Hepatocyte (in vitro differentiated cells): ENCODE data around the gene ENO4.

ENCODE experiments used
- CTCF ChIP-seq: fragments of 200-600 bp; sonication (generic); IDR thresholded peaks from 2 replicates; pipeline ENCODE4 v1.5.1; 2016; ENCODE audit warnings: antibody characterized with exemption, mild to moderate bottlenecking; ENCODE audit not compliant: poor library complexity
- EZH2 ChIP-seq: fragments of 200-600 bp; sonication (generic); IDR thresholded peaks from 2 replicates; pipeline ENCODE4 v1.6.1; 2016; ENCODE audit warnings: antibody characterized with exemption, mild to moderate bottlenecking, borderline replicate concordance
- EZH2phosphoT487 ChIP-seq: fragments of 200-600 bp; sonication (generic); IDR thresholded peaks from one replicate; pipeline ENCODE4 v1.6.1; 2018; ENCODE audit warnings: antibody characterized with exemption, mild to moderate bottlenecking, low read depth, moderate library complexity; ENCODE audit not compliant: unreplicated experiment, severe bottlenecking

DNA sequence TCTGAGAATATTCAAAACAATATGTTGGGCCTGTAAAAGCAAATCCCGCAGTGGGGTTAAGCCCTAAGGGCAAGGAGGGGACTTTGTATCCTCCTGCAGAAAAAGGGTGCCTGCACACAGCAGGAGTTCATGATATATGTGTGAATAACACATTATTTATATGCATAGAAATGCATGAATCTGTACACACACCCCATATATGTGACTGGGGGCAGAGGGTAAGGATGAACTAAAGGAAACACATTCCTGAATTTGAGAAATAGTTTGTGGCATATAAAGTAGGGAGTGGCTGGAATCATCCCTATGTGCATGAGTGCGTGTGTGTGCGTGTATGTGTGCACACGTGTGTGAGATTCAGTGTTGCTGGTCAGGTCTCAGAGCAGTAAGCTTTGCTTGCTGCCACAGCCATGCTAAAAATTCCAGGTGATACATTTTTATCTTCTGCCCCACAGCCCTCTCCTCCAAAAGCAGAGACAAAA is 18.9 kb downstream of the ENO4 start:
- TF ChIP-seq CTCF: no peak
- TF ChIP-seq EZH2: no peak
- no peak for TF ChIP-seq EZH2phosphoT487
